SKM-1 treated with dmso at 0.1 percent for 144 hours (cell line): Measurements from ENCODE around the gene PAXIP1.
A peak's percentile ranks its signal among the peaks of the same experiment; 100 is the strongest.

Source experiments
- DNase-seq: peaks from one replicate; lab custom pipeline; 2025; ENCODE audit not compliant: unreplicated experiment; lab: John Stamatoyannopoulos, UW

The PAXIP1 gene

GRCh38 chr7:154997840-154998370 is 5.0 kb downstream of the PAXIP1 start:
- DNase-seq: no peak

GRCh38 chr7:154996756-154997155 is 6.2 kb downstream of the PAXIP1 start:
- DNase-seq: no peak

GRCh38 chr7:154996101-154996500 is 6.8 kb downstream of the PAXIP1 start:
- DNase-seq: no peak

- no peak for DNase-seq
These were observed 7.9 kb downstream of the PAXIP1 start for GRCh38 chr7:154994996-154995395.

- DNase-seq: no peak
These were observed 11.9 kb downstream of the PAXIP1 start for GRCh38 chr7:154990964-154991540.

GRCh38 chr7:154987571-154987970 is 15.4 kb downstream of the PAXIP1 start:
- no peak for DNase-seq

GRCh38 chr7:154986200-154986945 is 16.6 kb downstream of the PAXIP1 start:
- no peak for DNase-seq

- DNase-seq: no peak
These were observed 17.7 kb downstream of the PAXIP1 start for GRCh38 chr7:154985230-154985629.

- no peak for DNase-seq
These were observed 18.2 kb downstream of the PAXIP1 start for GRCh38 chr7:154984601-154985188.

- no peak for DNase-seq
These were observed 24.9 kb downstream of the PAXIP1 start for GRCh38 chr7:154978017-154978416.

GRCh38 chr7:154977250-154977649 is 25.7 kb downstream of the PAXIP1 start:
- no peak for DNase-seq

GRCh38 chr7:154976844-154977243 is 26.1 kb downstream of the PAXIP1 start:
- no peak for DNase-seq

- DNase-seq: peak; percentile 29
These were observed 26.9 kb downstream of the PAXIP1 start for GRCh38 chr7:154975984-154976383.

- no peak for DNase-seq
These were observed 29.5 kb downstream of the PAXIP1 start for GRCh38 chr7:154973381-154973780.

- DNase-seq: no peak
These were observed 34.5 kb downstream of the PAXIP1 start for GRCh38 chr7:154968336-154969001.

- no peak for DNase-seq
These were observed 35.4 kb downstream of the PAXIP1 start for GRCh38 chr7:154967401-154967955.

- DNase-seq: no peak
These were observed 37.9 kb downstream of the PAXIP1 start for GRCh38 chr7:154965014-154965413.

GRCh38 chr7:154960063-154960790 is 42.7 kb downstream of the PAXIP1 start:
- DNase-seq: no peak

- no peak for DNase-seq
These were observed 46.5 kb downstream of the PAXIP1 start for GRCh38 chr7:154956427-154956826.

GRCh38 chr7:154953006-154953684 is 49.8 kb downstream of the PAXIP1 start:
- DNase-seq: no peak
